HG02970 (cell line): ENCODE data around the gene CPT1A.

Source experiments
- ATAC-seq: cut with Tn5 transposase; IDR thresholded peaks from one replicate; pipeline ENCODE4 v1.9.1; 2021; ENCODE audit warnings: mild to moderate bottlenecking, moderate library complexity, moderate number of reproducible peaks; ENCODE audit not compliant: unreplicated experiment, low FRiP score

The CPT1A gene

GRCh38 chr11:68722143-68722542, 119.6 kb downstream of the CPT1A start:
- no peak for ATAC-seq

GRCh38 chr11:68721075-68721474, 120.6 kb downstream of the CPT1A start:
- ATAC-seq = no peak

GRCh38 chr11:68715456-68716122, 126.1 kb downstream of the CPT1A start:
- ATAC-seq = no peak

- no peak for ATAC-seq
Observed at GRCh38 chr11:68714060-68714856, 127.5 kb downstream of the CPT1A start.

DNA sequence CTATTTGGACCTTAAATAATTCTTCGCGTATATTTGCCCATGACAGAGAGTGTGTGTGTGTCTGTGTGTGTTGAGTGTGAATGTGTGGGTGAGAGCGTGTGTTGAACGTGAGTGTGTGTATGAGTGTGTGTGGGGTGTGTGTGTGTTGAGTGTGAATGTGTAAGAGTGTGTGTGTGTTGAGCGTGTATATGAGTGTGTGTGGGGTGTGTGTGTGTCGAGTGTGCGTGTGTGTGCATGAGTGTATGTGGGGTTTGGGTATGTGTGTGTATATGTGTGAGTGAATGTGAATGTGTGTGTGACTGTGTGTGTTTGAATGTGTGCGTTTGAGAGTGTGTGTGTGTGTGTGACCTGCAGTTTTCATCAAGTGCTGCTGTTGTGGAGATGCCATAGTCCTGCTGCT, 130.6 kb downstream of the CPT1A start:
- no peak for ATAC-seq

GRCh38 chr11:68710409-68710808, 131.3 kb downstream of the CPT1A start:
- no peak for ATAC-seq

GRCh38 chr11:68709062-68709461, 132.7 kb downstream of the CPT1A start:
- no peak for ATAC-seq

DNA sequence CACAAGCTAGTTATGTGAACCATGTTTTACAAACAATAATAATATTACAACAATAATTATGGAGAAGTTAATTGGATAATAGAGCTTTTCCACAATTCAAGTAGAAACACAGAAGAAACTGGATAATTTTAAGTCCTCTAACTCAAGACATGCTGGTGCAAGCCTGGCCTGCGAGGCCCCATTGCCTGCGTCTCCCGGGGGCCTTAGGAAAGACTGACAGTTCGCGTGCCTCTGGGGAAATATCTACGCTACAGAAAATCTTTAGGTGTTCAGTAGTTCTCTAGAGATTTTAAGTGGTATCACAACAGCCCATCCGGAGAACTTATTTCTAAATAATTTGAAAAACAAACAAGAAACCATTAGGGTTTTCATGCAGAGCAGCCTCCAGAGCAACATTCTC, 134.2 kb downstream of the CPT1A start:
- no peak for ATAC-seq

DNA sequence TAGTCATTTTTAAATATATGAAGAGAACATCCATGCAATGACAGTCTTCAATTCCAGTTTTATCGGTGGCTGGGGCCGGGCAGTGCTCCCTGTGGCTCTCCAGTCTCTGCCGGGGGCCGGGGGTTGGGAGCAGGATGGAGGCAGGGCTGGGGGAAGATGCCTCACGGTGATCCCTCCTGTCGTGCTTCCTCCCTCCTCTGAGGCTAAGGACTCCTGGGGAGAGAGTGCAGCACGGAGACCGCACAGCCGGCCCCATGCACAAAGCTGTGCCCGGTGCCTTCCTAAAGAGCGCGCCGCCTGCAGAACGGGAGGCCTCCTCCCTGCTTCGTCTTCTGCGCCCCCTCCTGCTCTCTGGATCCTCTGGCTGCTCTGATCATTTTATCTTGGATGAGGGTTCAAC, 136.8 kb downstream of the CPT1A start:
- no peak for ATAC-seq
